ENCODE data around the gene HOXC12. TPM values are rescaled to one million over a fixed set of nuclear protein-coding genes. Genes with fewer than 3 reads are reported as not detected.

The HOXC12 gene
- total and polyA plus RNA-seq, 4 donors = not detected

DNA sequence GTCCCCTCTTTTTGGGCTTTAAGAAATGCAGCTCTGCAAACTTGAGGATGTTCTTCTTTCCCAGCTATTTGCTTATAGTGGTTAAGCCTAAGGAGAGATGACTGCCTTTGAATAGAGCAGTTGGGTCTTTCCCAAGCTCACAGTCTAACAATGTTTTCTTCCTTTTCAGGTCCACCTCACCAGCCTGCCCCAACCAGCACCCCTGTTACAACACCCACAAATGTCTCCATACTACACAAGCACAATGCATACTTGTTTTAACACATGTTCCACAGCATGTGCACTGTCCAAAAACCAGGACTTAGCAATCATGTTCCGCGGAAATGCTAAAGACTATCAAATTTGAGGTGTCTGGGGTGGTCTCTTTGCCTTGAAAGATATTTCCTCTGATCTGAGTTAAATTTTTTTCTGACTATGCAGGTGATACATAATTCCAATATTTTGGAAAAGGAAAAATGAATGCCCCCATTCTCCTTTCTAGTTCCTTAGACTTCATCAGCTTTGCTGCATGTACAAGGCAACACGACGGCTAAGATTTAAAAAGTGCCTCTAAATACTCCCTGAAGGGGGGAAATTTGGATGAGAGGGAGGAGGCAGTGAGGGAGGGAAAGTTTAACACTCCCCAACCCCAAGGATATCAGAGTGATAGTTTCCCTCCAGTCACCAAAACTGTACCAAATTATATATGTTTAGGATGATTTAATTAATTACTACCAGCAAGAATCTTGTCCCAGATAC, 22.7 kb upstream of the HOXC12 start:
- Histone ChIP-seq H3K27me3 (ENCODE audit: control insufficient read depth in 4 of 4, insufficient read depth in 4 of 4, low read length in 3 of 4) (peaks cover 9 to 52% (median 23%) of the 10 kb centered on the region in 4 donors), H3K36me3 (ENCODE audit: control insufficient read depth in 4 of 4, insufficient read depth in 3 of 4, low read depth in 1 of 4, low read length in 3 of 4) (no peaks in the 10 kb centered on the region), H3K9me3 (ENCODE audit: control insufficient read depth in 4 of 4, low read length in 3 of 4) (peaks cover 0 to 3% (median 0%) of the 10 kb centered on the region in 4 donors), H3K9ac (ENCODE audit: low read depth in 1 of 2, low read length in 2 of 2) (no peak overlapping the region), H3K27ac (ENCODE audit: low read depth in 1 of 2, low read length in 2 of 2) (no peak overlapping the region), H3K4me1 (ENCODE audit: control insufficient read depth in 4 of 4, insufficient read depth in 4 of 4, low read length in 3 of 4) (peaks cover 0 to 3% (median 0%) of the 10 kb centered on the region in 4 donors), H3K4me3 (ENCODE audit: low read depth in 1 of 3, low read length in 3 of 3) (no peak overlapping the region)
- no peak for TF ChIP-seq HNF4A (conservative IDR thresholded peaks at IDR 0.05)
- TF ChIP-seq, protein P1, sequence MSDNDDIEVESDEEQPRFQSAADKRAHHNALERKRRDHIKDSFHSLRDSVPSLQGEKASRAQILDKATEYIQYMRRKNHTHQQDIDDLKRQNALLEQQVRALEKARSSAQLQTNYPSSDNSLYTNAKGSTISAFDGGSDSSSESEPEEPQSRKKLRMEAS (IDR thresholded peaks at IDR 0.05) = no peak
- TF ChIP-seq EGR1 (IDR thresholded peaks at IDR 0.05; ENCODE audit: low read depth in 2 of 2) = no peak
- TF ChIP-seq JUND (IDR thresholded peaks at IDR 0.05) = no peak
- TF ChIP-seq, protein P2, sequence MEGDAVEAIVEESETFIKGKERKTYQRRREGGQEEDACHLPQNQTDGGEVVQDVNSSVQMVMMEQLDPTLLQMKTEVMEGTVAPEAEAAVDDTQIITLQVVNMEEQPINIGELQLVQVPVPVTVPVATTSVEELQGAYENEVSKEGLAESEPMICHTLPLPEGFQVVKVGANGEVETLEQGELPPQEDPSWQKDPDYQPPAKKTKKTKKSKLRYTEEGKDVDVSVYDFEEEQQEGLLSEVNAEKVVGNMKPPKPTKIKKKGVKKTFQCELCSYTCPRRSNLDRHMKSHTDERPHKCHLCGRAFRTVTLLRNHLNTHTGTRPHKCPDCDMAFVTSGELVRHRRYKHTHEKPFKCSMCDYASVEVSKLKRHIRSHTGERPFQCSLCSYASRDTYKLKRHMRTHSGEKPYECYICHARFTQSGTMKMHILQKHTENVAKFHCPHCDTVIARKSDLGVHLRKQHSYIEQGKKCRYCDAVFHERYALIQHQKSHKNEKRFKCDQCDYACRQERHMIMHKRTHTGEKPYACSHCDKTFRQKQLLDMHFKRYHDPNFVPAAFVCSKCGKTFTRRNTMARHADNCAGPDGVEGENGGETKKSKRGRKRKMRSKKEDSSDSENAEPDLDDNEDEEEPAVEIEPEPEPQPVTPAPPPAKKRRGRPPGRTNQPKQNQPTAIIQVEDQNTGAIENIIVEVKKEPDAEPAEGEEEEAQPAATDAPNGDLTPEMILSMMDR (IDR thresholded peaks at IDR 0.05; ENCODE audit: low read depth, low read length, missing input control) = no peak
- DNase-seq (ENCODE audit: low spot score) = no peak
- WGBS = 26% methylated on average over 4 of the region's 4 CpGs

DNA sequence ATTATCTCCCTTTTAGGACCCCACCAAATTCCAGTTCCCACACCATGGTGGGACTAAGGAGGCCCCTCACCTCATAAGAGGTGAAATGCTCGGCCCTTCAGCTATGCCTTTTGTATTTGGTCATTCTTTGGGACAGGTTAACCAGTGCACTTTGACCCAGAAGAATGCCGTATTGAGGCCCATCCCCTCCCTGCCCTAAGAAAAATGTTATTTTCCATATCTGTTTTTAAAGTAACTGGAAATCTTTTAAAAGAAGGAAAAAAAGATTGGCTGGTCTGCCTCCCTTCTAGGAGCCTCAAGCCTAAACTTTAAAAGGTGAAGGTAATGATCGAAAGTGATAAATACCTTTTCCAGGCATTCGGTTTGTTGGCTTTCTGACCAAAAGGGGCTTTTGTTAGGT, 21.8 kb upstream of the HOXC12 start:
- H3K4me3 ChIP-seq (ENCODE audit: low read depth in 1 of 3, low read length in 3 of 3) = no peak overlapping the region
- TF ChIP-seq NR2F2 (IDR thresholded peaks at IDR 0.05) (no peak), YY1 (IDR thresholded peaks at IDR 0.05) (no peak), RAD21 (IDR thresholded peaks at IDR 0.05) (no peak), JUND (IDR thresholded peaks at IDR 0.05) (no peak), HNF4G (IDR thresholded peaks at IDR 0.05) (no peak), RXRA (IDR thresholded peaks at IDR 0.05) (no peak), SP1 (IDR thresholded peaks at IDR 0.05) (no peak), HNF4A (conservative IDR thresholded peaks at IDR 0.05) (no peak), GABPA (IDR thresholded peaks at IDR 0.05 in 1 of 2, conservative IDR thresholded peaks at IDR 0.05 in 1 of 2) (no peak), FOXA1 (IDR thresholded peaks at IDR 0.05) (no peak), TAF1 (conservative IDR thresholded peaks at IDR 0.05) (no peak)
- TF ChIP-seq, protein P3, sequence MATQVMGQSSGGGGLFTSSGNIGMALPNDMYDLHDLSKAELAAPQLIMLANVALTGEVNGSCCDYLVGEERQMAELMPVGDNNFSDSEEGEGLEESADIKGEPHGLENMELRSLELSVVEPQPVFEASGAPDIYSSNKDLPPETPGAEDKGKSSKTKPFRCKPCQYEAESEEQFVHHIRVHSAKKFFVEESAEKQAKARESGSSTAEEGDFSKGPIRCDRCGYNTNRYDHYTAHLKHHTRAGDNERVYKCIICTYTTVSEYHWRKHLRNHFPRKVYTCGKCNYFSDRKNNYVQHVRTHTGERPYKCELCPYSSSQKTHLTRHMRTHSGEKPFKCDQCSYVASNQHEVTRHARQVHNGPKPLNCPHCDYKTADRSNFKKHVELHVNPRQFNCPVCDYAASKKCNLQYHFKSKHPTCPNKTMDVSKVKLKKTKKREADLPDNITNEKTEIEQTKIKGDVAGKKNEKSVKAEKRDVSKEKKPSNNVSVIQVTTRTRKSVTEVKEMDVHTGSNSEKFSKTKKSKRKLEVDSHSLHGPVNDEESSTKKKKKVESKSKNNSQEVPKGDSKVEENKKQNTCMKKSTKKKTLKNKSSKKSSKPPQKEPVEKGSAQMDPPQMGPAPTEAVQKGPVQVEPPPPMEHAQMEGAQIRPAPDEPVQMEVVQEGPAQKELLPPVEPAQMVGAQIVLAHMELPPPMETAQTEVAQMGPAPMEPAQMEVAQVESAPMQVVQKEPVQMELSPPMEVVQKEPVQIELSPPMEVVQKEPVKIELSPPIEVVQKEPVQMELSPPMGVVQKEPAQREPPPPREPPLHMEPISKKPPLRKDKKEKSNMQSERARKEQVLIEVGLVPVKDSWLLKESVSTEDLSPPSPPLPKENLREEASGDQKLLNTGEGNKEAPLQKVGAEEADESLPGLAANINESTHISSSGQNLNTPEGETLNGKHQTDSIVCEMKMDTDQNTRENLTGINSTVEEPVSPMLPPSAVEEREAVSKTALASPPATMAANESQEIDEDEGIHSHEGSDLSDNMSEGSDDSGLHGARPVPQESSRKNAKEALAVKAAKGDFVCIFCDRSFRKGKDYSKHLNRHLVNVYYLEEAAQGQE (IDR thresholded peaks at IDR 0.05) = no peak
- TF ChIP-seq, protein P2 (IDR thresholded peaks at IDR 0.05; ENCODE audit: low read depth, low read length, missing input control) = no peak
- TF ChIP-seq, protein P4, sequence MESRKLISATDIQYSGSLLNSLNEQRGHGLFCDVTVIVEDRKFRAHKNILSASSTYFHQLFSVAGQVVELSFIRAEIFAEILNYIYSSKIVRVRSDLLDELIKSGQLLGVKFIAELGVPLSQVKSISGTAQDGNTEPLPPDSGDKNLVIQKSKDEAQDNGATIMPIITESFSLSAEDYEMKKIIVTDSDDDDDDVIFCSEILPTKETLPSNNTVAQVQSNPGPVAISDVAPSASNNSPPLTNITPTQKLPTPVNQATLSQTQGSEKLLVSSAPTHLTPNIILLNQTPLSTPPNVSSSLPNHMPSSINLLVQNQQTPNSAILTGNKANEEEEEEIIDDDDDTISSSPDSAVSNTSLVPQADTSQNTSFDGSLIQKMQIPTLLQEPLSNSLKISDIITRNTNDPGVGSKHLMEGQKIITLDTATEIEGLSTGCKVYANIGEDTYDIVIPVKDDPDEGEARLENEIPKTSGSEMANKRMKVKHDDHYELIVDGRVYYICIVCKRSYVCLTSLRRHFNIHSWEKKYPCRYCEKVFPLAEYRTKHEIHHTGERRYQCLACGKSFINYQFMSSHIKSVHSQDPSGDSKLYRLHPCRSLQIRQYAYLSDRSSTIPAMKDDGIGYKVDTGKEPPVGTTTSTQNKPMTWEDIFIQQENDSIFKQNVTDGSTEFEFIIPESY (IDR thresholded peaks at IDR 0.05) = no peak
- TF ChIP-seq, protein P1 (IDR thresholded peaks at IDR 0.05) = no peak
- TF ChIP-seq, protein P5, sequence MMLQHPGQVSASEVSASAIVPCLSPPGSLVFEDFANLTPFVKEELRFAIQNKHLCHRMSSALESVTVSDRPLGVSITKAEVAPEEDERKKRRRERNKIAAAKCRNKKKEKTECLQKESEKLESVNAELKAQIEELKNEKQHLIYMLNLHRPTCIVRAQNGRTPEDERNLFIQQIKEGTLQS (IDR thresholded peaks at IDR 0.05) = no peak
- H3K4me1 ChIP-seq (ENCODE audit: control insufficient read depth in 4 of 4, insufficient read depth in 4 of 4, low read length in 3 of 4) = peaks cover 0 to 3% (median 0%) of the 10 kb centered on the region in 4 donors
- peaks cover 9 to 50% (median 25%) of the 10 kb centered on the region in 4 donors for H3K27me3 ChIP-seq (ENCODE audit: control insufficient read depth in 4 of 4, insufficient read depth in 4 of 4, low read length in 3 of 4)
- H3K36me3 ChIP-seq (ENCODE audit: control insufficient read depth in 4 of 4, insufficient read depth in 3 of 4, low read depth in 1 of 4, low read length in 3 of 4) = no peaks in the 10 kb centered on the region
- H3K9ac ChIP-seq (ENCODE audit: low read depth in 1 of 2, low read length in 2 of 2) = no peak overlapping the region
- H3K9me3 ChIP-seq (ENCODE audit: control insufficient read depth in 4 of 4, low read length in 3 of 4) = peaks cover 0 to 3% (median 0%) of the 10 kb centered on the region in 4 donors
- no peak for DNase-seq (ENCODE audit: low spot score)
- no peak overlapping the region for H3K27ac ChIP-seq (ENCODE audit: low read depth in 1 of 2, low read length in 2 of 2)
- 42% methylated on average over 4 of the region's 4 CpGs for WGBS

Measured in liver (tissue), 9 donors.